Measurements from ENCODE around the gene TDRD9. TPM values are rescaled to one million over a fixed set of nuclear protein-coding genes. Genes with fewer than 3 reads are reported as not detected.

The TDRD9 gene
- total RNA-seq, 3 donors from 2014 or later, result 0.96 to 4.0 (median 2.9) TPM

GRCh38 chr14:103881268-103882201, 46.7 kb upstream of the TDRD9 start:
- no peaks in the 10 kb centered on the region for H3K9me3 ChIP-seq
- intact Hi-C loops (cut with DNase I; ENCODE audit: low total_unique reads), result no loop called here
- H3K4me3 ChIP-seq, result no peak overlapping the region
- peaks cover 10 to 12% of the 10 kb centered on the region in 2 donors for H3K4me1 ChIP-seq
- TF ChIP-seq POLR2A (IDR thresholded peaks at IDR 0.05), result no peak
- TF ChIP-seq, protein P1, sequence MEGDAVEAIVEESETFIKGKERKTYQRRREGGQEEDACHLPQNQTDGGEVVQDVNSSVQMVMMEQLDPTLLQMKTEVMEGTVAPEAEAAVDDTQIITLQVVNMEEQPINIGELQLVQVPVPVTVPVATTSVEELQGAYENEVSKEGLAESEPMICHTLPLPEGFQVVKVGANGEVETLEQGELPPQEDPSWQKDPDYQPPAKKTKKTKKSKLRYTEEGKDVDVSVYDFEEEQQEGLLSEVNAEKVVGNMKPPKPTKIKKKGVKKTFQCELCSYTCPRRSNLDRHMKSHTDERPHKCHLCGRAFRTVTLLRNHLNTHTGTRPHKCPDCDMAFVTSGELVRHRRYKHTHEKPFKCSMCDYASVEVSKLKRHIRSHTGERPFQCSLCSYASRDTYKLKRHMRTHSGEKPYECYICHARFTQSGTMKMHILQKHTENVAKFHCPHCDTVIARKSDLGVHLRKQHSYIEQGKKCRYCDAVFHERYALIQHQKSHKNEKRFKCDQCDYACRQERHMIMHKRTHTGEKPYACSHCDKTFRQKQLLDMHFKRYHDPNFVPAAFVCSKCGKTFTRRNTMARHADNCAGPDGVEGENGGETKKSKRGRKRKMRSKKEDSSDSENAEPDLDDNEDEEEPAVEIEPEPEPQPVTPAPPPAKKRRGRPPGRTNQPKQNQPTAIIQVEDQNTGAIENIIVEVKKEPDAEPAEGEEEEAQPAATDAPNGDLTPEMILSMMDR (IDR thresholded peaks at IDR 0.05), result no peak
- no peak for TF ChIP-seq POLR2AphosphoS5 (IDR thresholded peaks at IDR 0.05)
- no peak for DNase-seq (ENCODE audit: low spot score in 2 of 2)
- H3K27ac ChIP-seq, result peak overlapping the region; percentile 65 to 90
- no peaks in the 10 kb centered on the region for H3K36me3 ChIP-seq
- H3K27me3 ChIP-seq, result no peaks in the 10 kb centered on the region

GRCh38 chr14:103882503-103883262, 45.6 kb upstream of the TDRD9 start:
- H3K4me1 ChIP-seq, result peaks cover 10 to 12% of the 10 kb centered on the region in 2 donors
- DNase-seq (ENCODE audit: low spot score in 2 of 2), result no peak

DNA sequence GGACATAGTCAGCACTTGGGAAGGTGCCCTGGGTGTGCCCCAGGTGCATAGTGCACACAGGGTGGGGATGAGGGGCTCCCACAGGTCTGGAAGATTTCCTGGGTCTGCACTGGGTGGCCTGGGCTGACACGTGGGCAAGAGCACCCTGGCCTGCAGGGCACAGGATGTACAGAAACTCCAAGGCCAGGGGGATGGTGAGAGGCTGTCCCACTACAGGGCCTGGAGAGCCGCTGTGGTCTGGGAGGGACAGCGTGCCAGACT, 45.1 kb upstream of the TDRD9 start:
- H3K27ac ChIP-seq, result no peak overlapping the region
- H3K9me3 ChIP-seq, result no peaks in the 10 kb centered on the region
- no peaks in the 10 kb centered on the region for H3K36me3 ChIP-seq
- peaks cover 10 to 12% of the 10 kb centered on the region in 2 donors for H3K4me1 ChIP-seq
- TF ChIP-seq POLR2A (IDR thresholded peaks at IDR 0.05), result no peak
- TF ChIP-seq, protein P1 (IDR thresholded peaks at IDR 0.05), result no peak
- intact Hi-C loops (cut with DNase I; ENCODE audit: low total_unique reads), result no loop called here
- no peak overlapping the region for H3K4me3 ChIP-seq
- no peak for DNase-seq (ENCODE audit: low spot score in 2 of 2)
- H3K27me3 ChIP-seq, result no peaks in the 10 kb centered on the region

More at GRCh38 chr14:103882503-103883262, 45.6 kb upstream of the TDRD9 start:
- H3K4me3 ChIP-seq, result no peak overlapping the region
- TF ChIP-seq POLR2A (IDR thresholded peaks at IDR 0.05) (no peak), POLR2AphosphoS5 (IDR thresholded peaks at IDR 0.05) (no peak)
- TF ChIP-seq, protein P1 (IDR thresholded peaks at IDR 0.05), result no peak
- H3K27ac ChIP-seq, result no peak overlapping the region
- no peaks in the 10 kb centered on the region for H3K9me3 ChIP-seq
- no peaks in the 10 kb centered on the region for H3K36me3 ChIP-seq
- no peaks in the 10 kb centered on the region for H3K27me3 ChIP-seq
- intact Hi-C loops (cut with DNase I; ENCODE audit: low total_unique reads), result no loop called here

DNA sequence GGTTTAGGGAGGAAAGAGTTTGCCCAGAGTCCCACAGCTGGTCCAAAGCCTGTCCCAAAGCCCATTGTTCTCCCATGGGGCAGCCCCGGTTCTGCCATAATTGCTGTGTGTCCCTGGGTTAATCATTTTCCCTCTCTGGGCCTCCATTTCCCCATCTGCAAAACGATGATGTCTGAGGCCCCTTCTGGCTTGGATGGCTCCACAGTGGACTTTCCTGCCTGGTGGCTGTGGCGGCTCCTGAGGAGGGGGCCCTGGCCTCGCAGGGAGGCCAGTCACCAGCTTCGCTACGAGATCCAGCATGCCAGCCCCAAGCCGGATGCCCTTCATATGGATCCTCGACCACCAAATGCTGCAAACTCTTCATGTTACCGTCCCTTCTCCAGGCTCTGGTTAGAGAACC, 43.4 kb upstream of the TDRD9 start:
- no peaks in the 10 kb centered on the region for H3K27me3 ChIP-seq
- no peak overlapping the region for H3K27ac ChIP-seq
- H3K4me1 ChIP-seq, result peaks cover 10 to 12% of the 10 kb centered on the region in 2 donors
- no peak for DNase-seq (ENCODE audit: low spot score in 2 of 2)
- no peaks in the 10 kb centered on the region for H3K9me3 ChIP-seq
- TF ChIP-seq, protein P1 (IDR thresholded peaks at IDR 0.05), result no peak
- TF ChIP-seq POLR2AphosphoS5 (IDR thresholded peaks at IDR 0.05) (no peak), POLR2A (IDR thresholded peaks at IDR 0.05) (no peak)
- H3K36me3 ChIP-seq, result no peaks in the 10 kb centered on the region
- H3K4me3 ChIP-seq, result no peak overlapping the region
- intact Hi-C loops (cut with DNase I; ENCODE audit: low total_unique reads), result no loop called here

- TF ChIP-seq POLR2AphosphoS5 (IDR thresholded peaks at IDR 0.05), result no peak
- TF ChIP-seq POLR2A (IDR thresholded peaks at IDR 0.05), result no peak
- TF ChIP-seq, protein P1 (IDR thresholded peaks at IDR 0.05), result no peak
- intact Hi-C loops (cut with DNase I; ENCODE audit: low total_unique reads), result no loop called here
- DNase-seq (ENCODE audit: low spot score in 2 of 2), result no peak
- H3K27me3 ChIP-seq, result no peaks in the 10 kb centered on the region
- no peaks in the 10 kb centered on the region for H3K36me3 ChIP-seq
- no peak overlapping the region for H3K4me3 ChIP-seq
- no peak overlapping the region for H3K27ac ChIP-seq
- no peaks in the 10 kb centered on the region for H3K9me3 ChIP-seq
- H3K4me1 ChIP-seq, result peaks cover 9% of the 10 kb centered on the region in 2 donors
Measured at GRCh38 chr14:103885509-103885932, 42.7 kb upstream of the TDRD9 start.

Measured in breast epithelium (tissue), 4 donors.